ENCODE data around the gene NEXN.
A peak's percentile ranks its signal among the peaks of the same experiment; 100 is the strongest.

NEXN gene

GRCh38 chr1:77945345-77945744 lies 56.9 kb downstream of the NEXN start:
- no peak overlapping the region for H3K27ac ChIP-seq
- TF ChIP-seq ZFX (IDR thresholded peaks at IDR 0.05; ENCODE audit: borderline replicate concordance): no peak
- TF ChIP-seq CTCF (IDR thresholded peaks at IDR 0.05): no peak

- H3K27ac ChIP-seq: no peak overlapping the region
- TF ChIP-seq ZFX (IDR thresholded peaks at IDR 0.05; ENCODE audit: borderline replicate concordance): no peak
- peak; percentile 12; the same call in 1 of the 2 replicates for TF ChIP-seq CTCF (IDR thresholded peaks at IDR 0.05)
Observed at GRCh38 chr1:77948841-77949424, 60.5 kb downstream of the NEXN start.

GRCh38 chr1:77950873-77951272 lies 62.4 kb downstream of the NEXN start:
- H3K27ac ChIP-seq: no peak overlapping the region
- TF ChIP-seq CTCF (IDR thresholded peaks at IDR 0.05) (no peak), ZFX (IDR thresholded peaks at IDR 0.05; ENCODE audit: borderline replicate concordance) (no peak)

DNA sequence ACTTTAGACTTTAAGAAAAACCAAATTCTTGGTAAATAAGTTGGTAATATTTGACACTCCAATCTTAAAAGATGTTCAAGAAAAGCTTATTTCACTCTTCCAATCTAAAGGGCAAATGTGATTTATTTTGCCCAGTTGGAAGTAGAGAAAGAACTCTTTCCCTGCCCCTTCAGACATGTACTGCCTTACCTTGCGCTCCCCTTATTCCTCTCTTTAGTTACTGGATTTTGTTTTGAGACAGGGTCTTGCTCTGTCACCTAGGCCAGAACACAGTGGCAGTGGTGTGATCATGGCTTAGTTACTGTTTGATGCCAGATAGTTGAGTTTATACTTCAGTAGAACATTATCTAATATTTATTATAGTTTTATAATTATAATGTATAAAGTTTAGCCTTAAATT lies 62.9 kb downstream of the NEXN start:
- TF ChIP-seq ZFX (IDR thresholded peaks at IDR 0.05; ENCODE audit: borderline replicate concordance) (no peak), CTCF (IDR thresholded peaks at IDR 0.05) (no peak)
- no peak overlapping the region for H3K27ac ChIP-seq

- TF ChIP-seq ZFX (IDR thresholded peaks at IDR 0.05; ENCODE audit: borderline replicate concordance) (no peak), CTCF (IDR thresholded peaks at IDR 0.05) (no peak)
- no peak overlapping the region for H3K27ac ChIP-seq
Observed at GRCh38 chr1:77953907-77954306, 65.5 kb downstream of the NEXN start.

DNA sequence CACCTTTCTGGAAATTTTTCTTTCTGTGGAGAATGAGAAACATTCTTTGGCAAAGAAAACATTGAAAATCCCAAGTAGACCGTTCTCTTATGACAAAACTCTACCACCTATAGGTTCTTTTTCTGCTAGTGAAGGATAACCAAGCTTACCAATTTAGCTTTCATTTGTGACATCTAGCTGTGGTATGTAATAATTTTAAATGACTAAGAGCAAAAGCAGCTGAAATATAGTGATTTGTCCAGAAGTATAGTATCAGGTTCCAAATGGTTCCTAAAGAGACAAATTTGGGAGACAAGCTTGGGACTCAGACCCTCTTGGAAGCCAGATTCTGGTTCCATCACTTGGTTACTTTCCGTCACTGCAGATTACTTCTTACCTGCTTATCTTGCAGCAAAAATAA lies 66.1 kb downstream of the NEXN start:
- TF ChIP-seq ZFX (IDR thresholded peaks at IDR 0.05; ENCODE audit: borderline replicate concordance) (no peak), CTCF (IDR thresholded peaks at IDR 0.05) (no peak)
- no peak overlapping the region for H3K27ac ChIP-seq

DNA sequence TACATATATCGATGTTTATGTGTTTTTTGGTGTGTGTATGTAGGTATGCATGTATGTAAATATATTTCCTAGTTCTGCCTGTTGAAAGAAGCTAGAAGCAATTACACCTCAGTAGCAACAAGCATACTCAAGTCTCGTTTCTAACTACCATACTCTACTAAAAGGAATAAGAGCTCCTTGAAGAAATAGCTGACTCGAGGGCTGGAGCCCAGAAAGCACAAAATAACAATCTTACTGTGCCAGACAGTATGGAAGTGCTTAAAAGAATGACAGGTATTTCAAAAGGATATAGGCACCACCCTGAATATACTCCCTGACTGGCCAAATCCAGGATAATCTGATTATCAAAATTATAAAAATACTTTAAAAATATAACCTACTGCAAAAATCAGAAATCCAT lies 67.3 kb downstream of the NEXN start:
- TF ChIP-seq CTCF (IDR thresholded peaks at IDR 0.05): no peak
- TF ChIP-seq ZFX (IDR thresholded peaks at IDR 0.05; ENCODE audit: borderline replicate concordance): no peak
- H3K27ac ChIP-seq: no peak overlapping the region
